ENCODE measurements around the gene ALKAL2. TPM values are rescaled to one million over a fixed set of nuclear protein-coding genes. Genes with fewer than 3 reads are reported as not detected.

Gene ALKAL2
- total and polyA plus RNA-seq, 9 of the 15 experiments (the other 6 are each of a cell fraction or from before 2014, with no cell fraction given): not detected

GRCh38 chr2:257429-257828 is 30.5 kb downstream of the ALKAL2 start:
- BruUV-seq (replicated peaks): no TSS peak
- H3K27ac ChIP-seq (ENCODE audit: extremely low read depth, low read depth, low read length): no peak overlapping the region
- POLR2A ChIA-PET: no interaction called here

More at GRCh38 chr2:257429-257828, 30.5 kb downstream of the ALKAL2 start:
- Histone ChIP-seq H4K20me1 (replicated peaks; ENCODE audit: control insufficient read depth, insufficient read depth, low read length) (no peaks in the 10 kb centered on the region), H3K9me1 (ENCODE audit: control insufficient read depth, insufficient read depth, low read length) (no peaks in the 10 kb centered on the region), H3K4me1 (replicated peaks in 1 of 2; ENCODE audit: control insufficient read depth in 2 of 2, insufficient read depth in 2 of 2, low read length in 2 of 2) (no peaks in the 10 kb centered on the region), H3K9ac (ENCODE audit: insufficient read depth in 1 of 2, low read depth in 2 of 2, low read length in 2 of 2) (no peak overlapping the region), H3K9me3 (replicated peaks; ENCODE audit: control insufficient read depth, insufficient read depth, low read depth, low read length) (peaks cover 8% of the 10 kb centered on the region), H3K27me3 (ENCODE audit: control insufficient read depth in 2 of 2, insufficient read depth in 2 of 2, low read length in 2 of 2) (no peaks in the 10 kb centered on the region), H3K79me2 (ENCODE audit: control insufficient read depth, insufficient read depth, low read length) (no peaks in the 10 kb centered on the region), H3K36me3 (ENCODE audit: control insufficient read depth, insufficient read depth, low read length) (no peaks in the 10 kb centered on the region), H3K4me3 (no peak overlapping the region), H2AFZ (ENCODE audit: low read depth, low read length) (no peak overlapping the region), H3K4me2 (ENCODE audit: insufficient read depth, low read length) (no peak overlapping the region)
- 26% methylated on average over 3 of the region's 3 CpGs for WGBS (ENCODE audit: insufficient coverage, low coverage, missing lambda C conversion rate)
- no peak for ATAC-seq
- intact Hi-C loops (cut with micrococcal nuclease) (no loop called here), in situ Hi-C loops (cut with MboI) (no loop called here)
- no peak for DNase-seq (ENCODE audit: extremely low read depth in 1 of 4, low spot score in 3 of 4)
- no peak for FAIRE-seq
- CTCF ChIA-PET (ENCODE audit: low intra/inter-chr PET ratio): no interaction called here
- TF ChIP-seq RBM25 (IDR thresholded peaks at IDR 0.05; ENCODE audit: low read depth, low read length, severe bottlenecking): no peak
- no peak for TF ChIP-seq ZNF232 (CRISPR knock-in tag; IDR thresholded peaks at IDR 0.05)
- no peak for TF ChIP-seq E4F1 (CRISPR knock-in tag; IDR thresholded peaks at IDR 0.05; ENCODE audit: borderline replicate concordance)
- no peak for TF ChIP-seq PTBP1 (IDR thresholded peaks at IDR 0.05; ENCODE audit: low read depth, low read length)
- no peak for TF ChIP-seq MIER1 (IDR thresholded peaks at IDR 0.05; ENCODE audit: low read depth)
- TF ChIP-seq SPI1 (IDR thresholded peaks at IDR 0.05; ENCODE audit: borderline replicate concordance, low read depth, low read length): peak; percentile 58; the same call in 1 of the 2 replicates
